ENCODE data around the gene TIMM50.
"Not testable (repeated sequence)": the region's sequence is repeated elsewhere in the genome, so short reads cannot be mapped to it uniquely, and the experiment has no call there.

Gene TIMM50

GRCh38 chr19:39470724-39471339 is 9.8 kb upstream of the TIMM50 start:
- no peak for DNase-seq (ENCODE audit: extremely low read depth, low read depth)
- no peak overlapping the region for H3K4me3 ChIP-seq (replicated peaks; ENCODE audit: low read depth, low read length)
- no peak for TF ChIP-seq CTCF (IDR thresholded peaks at IDR 0.05; ENCODE audit: low read depth, low read length, missing control alignments)

GRCh38 chr19:39471756-39472536 is 8.7 kb upstream of the TIMM50 start:
- H3K4me3 ChIP-seq (replicated peaks; ENCODE audit: low read depth, low read length) = no peak overlapping the region
- no peak for TF ChIP-seq CTCF (IDR thresholded peaks at IDR 0.05; ENCODE audit: low read depth, low read length, missing control alignments)
- no peak for DNase-seq (ENCODE audit: extremely low read depth, low read depth)

- no peak for DNase-seq (ENCODE audit: extremely low read depth, low read depth)
- no peak for TF ChIP-seq CTCF (IDR thresholded peaks at IDR 0.05; ENCODE audit: low read depth, low read length, missing control alignments)
- no peak overlapping the region for H3K4me3 ChIP-seq (replicated peaks; ENCODE audit: low read depth, low read length)
These were observed 7.7 kb upstream of the TIMM50 start for GRCh38 chr19:39472746-39473442.

GRCh38 chr19:39473443-39473960 is 7.1 kb upstream of the TIMM50 start:
- no peak overlapping the region for H3K4me3 ChIP-seq (replicated peaks; ENCODE audit: low read depth, low read length)
- no peak for DNase-seq (ENCODE audit: extremely low read depth, low read depth)
- TF ChIP-seq CTCF (IDR thresholded peaks at IDR 0.05; ENCODE audit: low read depth, low read length, missing control alignments) = no peak

DNA sequence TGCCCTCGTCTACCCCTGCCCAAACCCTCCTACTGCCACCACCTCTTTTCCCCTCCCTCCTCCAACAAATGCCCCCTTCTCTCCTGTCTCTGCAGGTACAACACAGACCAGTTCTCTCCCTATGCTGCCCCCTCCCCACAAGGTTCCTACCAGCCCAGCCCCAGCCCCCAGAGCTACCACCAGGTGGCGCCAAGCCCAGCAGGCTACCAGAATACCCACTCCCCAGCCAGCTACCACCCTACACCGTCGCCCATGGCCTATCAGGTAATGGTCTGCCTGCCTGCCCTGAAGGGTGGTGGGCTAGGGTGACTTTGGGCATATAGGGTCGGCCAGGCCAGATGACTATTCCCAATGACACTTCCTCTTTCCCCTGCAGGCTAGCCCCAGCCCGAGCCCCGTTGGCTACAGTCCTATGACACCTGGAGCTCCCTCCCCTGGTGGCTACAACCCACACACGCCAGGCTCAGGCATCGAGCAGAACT is 6.5 kb upstream of the TIMM50 start:
- TF ChIP-seq CTCF (IDR thresholded peaks at IDR 0.05; ENCODE audit: low read depth, low read length, missing control alignments) = peak; percentile 92
- DNase-seq (ENCODE audit: extremely low read depth, low read depth) = no peak
- no peak overlapping the region for H3K4me3 ChIP-seq (replicated peaks; ENCODE audit: low read depth, low read length)

- TF ChIP-seq CTCF (IDR thresholded peaks at IDR 0.05; ENCODE audit: low read depth, low read length, missing control alignments) = no peak
- H3K4me3 ChIP-seq (replicated peaks; ENCODE audit: low read depth, low read length) = no peak overlapping the region
- DNase-seq (ENCODE audit: extremely low read depth, low read depth) = no peak
These were observed 4.9 kb upstream of the TIMM50 start for GRCh38 chr19:39475748-39476147.

DNA sequence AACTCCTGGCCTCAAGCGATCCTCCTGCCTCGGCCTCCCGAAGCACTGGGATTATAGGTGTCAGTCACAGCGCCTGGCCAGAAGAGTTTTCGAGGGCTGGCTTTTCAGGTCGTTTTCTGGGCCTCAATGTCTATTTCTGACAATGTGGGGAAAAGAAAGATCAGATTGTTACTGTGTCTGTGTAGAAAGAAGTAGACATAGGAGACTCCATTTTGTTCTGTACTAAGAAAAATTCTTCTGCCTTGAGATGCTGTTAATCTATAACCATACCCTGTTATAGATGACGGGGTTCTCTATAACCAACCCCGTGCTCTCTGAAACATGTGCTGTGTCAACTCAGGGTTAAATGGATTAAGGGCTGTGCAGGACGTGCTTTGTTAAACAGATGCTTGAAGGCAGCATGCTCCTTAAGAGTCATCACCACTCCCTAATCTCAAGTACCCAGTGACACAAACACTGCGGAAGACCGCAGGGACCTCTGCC is 1.3 kb upstream of the TIMM50 start:
- H3K4me3 ChIP-seq (replicated peaks; ENCODE audit: low read depth, low read length); DNase-seq (ENCODE audit: extremely low read depth, low read depth): not testable (repeated sequence)
